ENCODE results near the gene SMTNL2.
"Not testable (repeated sequence)": the region's sequence is repeated elsewhere in the genome, so short reads cannot be mapped to it uniquely, and the experiment has no call there.

Gene SMTNL2

GRCh38 chr17:4604736-4605135, 20.4 kb downstream of the SMTNL2 start:
- DNase-seq = not testable (repeated sequence)

GRCh38 chr17:4605826-4606225, 21.5 kb downstream of the SMTNL2 start:
- DNase-seq = no peak

- no peak for DNase-seq
Observed at GRCh38 chr17:4607261-4607741, 23.0 kb downstream of the SMTNL2 start.

GRCh38 chr17:4607773-4608187, 23.5 kb downstream of the SMTNL2 start:
- no peak for DNase-seq

GRCh38 chr17:4609761-4610160, 25.4 kb downstream of the SMTNL2 start:
- DNase-seq = no peak

GRCh38 chr17:4610162-4610561, 25.8 kb downstream of the SMTNL2 start:
- no peak for DNase-seq

GRCh38 chr17:4610656-4611055, 26.3 kb downstream of the SMTNL2 start:
- DNase-seq = no peak

- no peak for DNase-seq
Observed at GRCh38 chr17:4616476-4616875, 32.1 kb downstream of the SMTNL2 start.

- no peak for DNase-seq
Observed at GRCh38 chr17:4617090-4617489, 32.8 kb downstream of the SMTNL2 start.

- no peak for DNase-seq
Observed at GRCh38 chr17:4617590-4618351, 33.4 kb downstream of the SMTNL2 start.

- DNase-seq = no peak
Observed at GRCh38 chr17:4620531-4621101, 36.3 kb downstream of the SMTNL2 start.

- DNase-seq = no peak
Observed at GRCh38 chr17:4622375-4622774, 38.0 kb downstream of the SMTNL2 start.

- DNase-seq = no peak
Observed at GRCh38 chr17:4623249-4623648, 38.9 kb downstream of the SMTNL2 start.

- not testable (repeated sequence) for DNase-seq
Observed at GRCh38 chr17:4624451-4624911, 40.2 kb downstream of the SMTNL2 start.

- DNase-seq = no peak
Observed at GRCh38 chr17:4625181-4625617, 40.9 kb downstream of the SMTNL2 start.

GRCh38 chr17:4626734-4627256, 42.5 kb downstream of the SMTNL2 start:
- DNase-seq = no peak

GRCh38 chr17:4631431-4631830, 47.1 kb downstream of the SMTNL2 start:
- no peak for DNase-seq

GRCh38 chr17:4631836-4632580, 47.7 kb downstream of the SMTNL2 start:
- DNase-seq = no peak

- DNase-seq = no peak
Observed at GRCh38 chr17:4632581-4632920, 48.2 kb downstream of the SMTNL2 start.

GRCh38 chr17:4633643-4634042, 49.3 kb downstream of the SMTNL2 start:
- no peak for DNase-seq

- no peak for DNase-seq
Observed at GRCh38 chr17:4634976-4635375, 50.6 kb downstream of the SMTNL2 start.

GRCh38 chr17:4635823-4636375, 51.6 kb downstream of the SMTNL2 start:
- no peak for DNase-seq

- no peak for DNase-seq
Observed at GRCh38 chr17:4636474-4637100, 52.3 kb downstream of the SMTNL2 start.

Data from NCI-H1048 (cell line).